Ishikawa (cell line): ENCODE results near the gene PRG2.

Experiments
- EGR1 ChIP-seq: IDR thresholded peaks from 2 replicates; pipeline ENCODE4 v1.6.1; 2012
- EP300 ChIP-seq: IDR thresholded peaks from 2 replicates; pipeline ENCODE4 v1.6.1; 2012; ENCODE audit warnings: borderline replicate concordance
- FOXM1 ChIP-seq: IDR thresholded peaks from 2 replicates; pipeline ENCODE4 v1.6.1; 2012; ENCODE audit warnings: low read depth, borderline replicate concordance
- RAD21 ChIP-seq: IDR thresholded peaks from 2 replicates; pipeline ENCODE4 v1.6.1; 2012; ENCODE audit warnings: low read depth
- REST ChIP-seq: IDR thresholded peaks from 2 replicates; pipeline ENCODE4 v1.6.1; 2012; ENCODE audit warnings: low read depth, mild to moderate bottlenecking
- TCF12 ChIP-seq: IDR thresholded peaks from 2 replicates; pipeline ENCODE4 v1.6.1; 2012; ENCODE audit warnings: low read depth
- ZBTB7A ChIP-seq: IDR thresholded peaks from 2 replicates; pipeline ENCODE4 v1.6.1; 2012; ENCODE audit warnings: low read depth

GRCh38 chr11:57395905-57396623 is 5.6 kb upstream of the PRG2 start:
- TF ChIP-seq EP300 (no peak), RAD21 (no peak), EGR1 (no peak), TCF12 (no peak), FOXM1 (no peak), ZBTB7A (no peak), REST (no peak)
